Panc1 (cell line): ENCODE results near the gene WSCD2. TPM values are rescaled to one million over a fixed set of nuclear protein-coding genes. Genes with fewer than 3 reads are reported as not detected.

Experiments
- ATAC-seq: fragments of 200-7000 bp; cut with Tn5 transposase; 2 replicates; pipeline ENCODE4 v1.9.1; 2020; ENCODE audit warnings: mild to moderate bottlenecking, moderate library complexity
- BruUV-seq: library from RNA; stranded (reverse); fragments of 400-500 nt; replicated peaks from 2 replicates; lab custom pipeline; 2021; lab: Mats Ljungman, UMichigan
- CTCF ChIA-PET: fragments of 300-600 bp; sonication (Branson Sonifier 250); formaldehyde crosslinking; loops from one replicate; lab custom pipeline; 2022; ENCODE audit warnings: antibody characterized with exemption; lab: Charles Lee
- POLR2A ChIA-PET: fragments of 300-600 bp; sonication (Branson Sonifier 250); formaldehyde crosslinking; loops from one replicate; lab custom pipeline; 2022; ENCODE audit warnings: antibody characterized with exemption; lab: Charles Lee
- DNase-seq: peaks from one replicate; pipeline ENCODE4 v3.0.0-alpha.2; 2010; ENCODE audit warnings: low read depth, low spot score
- H3K27ac ChIP-seq: 2 replicates; pipeline ENCODE4 v1.5.1; 2011; ENCODE audit warnings: mild to moderate bottlenecking, low read length, inconsistent platforms
- H3K27me3 ChIP-seq: fragments of 200-500 bp; sonication (Bioruptor generic); 2 replicates; pipeline ENCODE4 v1.6.0; 2014; ENCODE audit warnings: low read length, inconsistent platforms; ENCODE audit not compliant: control insufficient read depth, insufficient read depth
- H3K36me3 ChIP-seq: fragments of 200-500 bp; sonication (Bioruptor generic); 2 replicates; pipeline ENCODE4 v1.5.1; 2014; ENCODE audit warnings: inconsistent platforms, mild to moderate bottlenecking, low read length, moderate library complexity; ENCODE audit not compliant: control insufficient read depth, insufficient read depth
- H3K4me1 ChIP-seq: 2 replicates; pipeline ENCODE4 v1.5.1; 2011; ENCODE audit warnings: inconsistent platforms, mild to moderate bottlenecking, low read length, moderate library complexity; ENCODE audit not compliant: control insufficient read depth, insufficient read depth
- H3K4me3 ChIP-seq, 2 experiments: 2 replicates each; pipeline ENCODE4 v1.5.1; 2011 to 2012; ENCODE audit warnings: low read depth in 2 of 2, low read length in 2 of 2, mild to moderate bottlenecking in 2 of 2, inconsistent platforms in 1 of 2, moderate library complexity in 1 of 2
- H3K9me3 ChIP-seq: fragments of 200-500 bp; sonication (Bioruptor generic); 2 replicates; pipeline ENCODE4 v1.5.1; 2014; ENCODE audit warnings: low read depth, mild to moderate bottlenecking, inconsistent platforms, low read length, moderate library complexity; ENCODE audit not compliant: control insufficient read depth, insufficient read depth
- CTCF ChIP-seq: fragments of 450-650 bp; IDR thresholded peaks from 2 replicates; pipeline ENCODE4 v1.5.1; 2017; ENCODE audit warnings: mild to moderate bottlenecking
- POLR2AphosphoS5 ChIP-seq: IDR thresholded peaks from 2 replicates; pipeline ENCODE4 v1.6.1; 2012; ENCODE audit warnings: mild to moderate bottlenecking, low read depth, low read length, moderate library complexity
- REST ChIP-seq, 2 experiments: IDR thresholded peaks; 2 replicates each; pipeline ENCODE4 v1.6.1; 2011 to 2012; ENCODE audit warnings: low read depth in 2 of 2, control low read depth in 1 of 2, low read length in 1 of 2, mild to moderate bottlenecking in 1 of 2, moderate library complexity in 1 of 2; ENCODE audit not compliant: insufficient read depth in 1 of 2
- SIN3A ChIP-seq: IDR thresholded peaks from 2 replicates; pipeline ENCODE4 v1.6.1; 2012; ENCODE audit warnings: low read depth, mild to moderate bottlenecking, low read length, moderate library complexity, borderline replicate concordance; ENCODE audit not compliant: insufficient read depth
- TCF7L2 ChIP-seq: IDR thresholded peaks from 2 replicates; pipeline ENCODE4 v1.6.1; 2011; ENCODE audit warnings: mild to moderate bottlenecking, low read depth, low read length, inconsistent platforms
- in situ Hi-C: cut with HindIII; loops from 2 replicates; pipeline ENCODE4 v1.10.0; 2016; ENCODE audit warnings: low sequenced_read_pairs, low pct_unique_long_range_greater_than_20kb
- intact Hi-C: fragments of 100-400 bp; cut with micrococcal nuclease; formaldehyde crosslinking; loops from one replicate; pipeline ENCODE4 v1.10.0; 2022; ENCODE audit not compliant: unreplicated experiment
- total RNA-seq: library from RNA; stranded (reverse); gene quantifications from one replicate; pipeline ENCODE4 v1.2.1, GENCODE V29; 2021; ENCODE audit not compliant: unreplicated experiment

Gene WSCD2
- total RNA-seq, 1 experiment from 2014 or later = 0.64 TPM

GRCh38 chr12:108285016-108285415 is 155.9 kb downstream of the WSCD2 start:
- no TSS peak for BruUV-seq
- H3K27ac ChIP-seq = no peak overlapping the region
- no peaks in the 10 kb centered on the region for H3K4me1 ChIP-seq
- ChIA-PET CTCF (no interaction called here), POLR2A (no interaction called here)
- ATAC-seq (no peak), DNase-seq (no peak)
- no peaks in the 10 kb centered on the region for H3K36me3 ChIP-seq
- in situ Hi-C loops = no loop called here
- intact Hi-C loops = no loop called here
- peaks cover 2% of the 10 kb centered on the region; the same call in 1 of the 2 replicates for H3K27me3 ChIP-seq
- TF ChIP-seq SIN3A (no peak), TCF7L2 (no peak), POLR2AphosphoS5 (no peak), CTCF (no peak), REST (IDR thresholded peaks at IDR 0.05; ENCODE audit: insufficient read depth in 1 of 2, low read depth in 2 of 2, low read length in 1 of 2) (no peak)
- H3K9me3 ChIP-seq = no peaks in the 10 kb centered on the region
- H3K4me3 ChIP-seq = no peak overlapping the region

GRCh38 chr12:108287227-108287626 is 158.1 kb downstream of the WSCD2 start:
- H3K9me3 ChIP-seq = no peaks in the 10 kb centered on the region
- no peak overlapping the region for H3K27ac ChIP-seq
- in situ Hi-C loops = no loop called here
- ChIA-PET POLR2A (no interaction called here), CTCF (no interaction called here)
- no peak overlapping the region for H3K4me3 ChIP-seq
- H3K36me3 ChIP-seq = no peaks in the 10 kb centered on the region
- intact Hi-C loops = no loop called here
- DNase-seq (no peak), ATAC-seq (no peak)
- TF ChIP-seq CTCF = no peak
- no peak for TF ChIP-seq TCF7L2
- no peak for TF ChIP-seq SIN3A
- H3K27me3 ChIP-seq = peaks cover 2% of the 10 kb centered on the region; the same call in 1 of the 2 replicates
- no TSS peak for BruUV-seq
- H3K4me1 ChIP-seq = no peaks in the 10 kb centered on the region
